WTC11 (cell line): ENCODE measurements around the gene ATG2A.
A peak's percentile ranks its signal among the peaks of the same experiment; 100 is the strongest.

Experiments
- AFF4 ChIP-seq: sonication (generic); formaldehyde crosslinking; IDR thresholded peaks from 2 replicates; pipeline ENCODE4 v1.8.1; 2023; ENCODE audit warnings: mild to moderate bottlenecking, missing genetic modification reagents, borderline replicate concordance
- FOXP1 ChIP-seq: sonication (generic); formaldehyde crosslinking; IDR thresholded peaks from 2 replicates; pipeline ENCODE4 v1.8.0; 2022; ENCODE audit warnings: missing genetic modification reagents, mild to moderate bottlenecking, moderate library complexity, borderline replicate concordance
- JUN ChIP-seq: sonication (generic); formaldehyde crosslinking; IDR thresholded peaks from 2 replicates; pipeline ENCODE4 v1.8.0; 2023; ENCODE audit warnings: mild to moderate bottlenecking, missing genetic modification reagents
- NR2C2 ChIP-seq: sonication (generic); formaldehyde crosslinking; IDR thresholded peaks from 2 replicates; pipeline ENCODE4 v1.8.0; 2022; ENCODE audit warnings: mild to moderate bottlenecking, missing genetic modification reagents
- SMAD3 ChIP-seq: sonication (generic); formaldehyde crosslinking; IDR thresholded peaks from 2 replicates; pipeline ENCODE4 v1.8.0; 2022; ENCODE audit warnings: missing genetic modification reagents, mild to moderate bottlenecking, borderline replicate concordance
- SMAD4 ChIP-seq: sonication (generic); formaldehyde crosslinking; IDR thresholded peaks from 2 replicates; pipeline ENCODE4 v1.8.0; 2022; ENCODE audit warnings: mild to moderate bottlenecking, missing genetic modification reagents
- SP1 ChIP-seq: sonication (generic); formaldehyde crosslinking; conservative IDR thresholded peaks from 2 replicates; pipeline ENCODE4 v1.8.1; 2022; ENCODE audit warnings: missing genetic modification reagents
- STAT6 ChIP-seq: sonication (generic); formaldehyde crosslinking; conservative IDR thresholded peaks from 2 replicates; pipeline ENCODE4 v1.8.1; 2023; ENCODE audit warnings: mild to moderate bottlenecking, low read depth, missing genetic modification reagents, moderate library complexity
- TEAD4 ChIP-seq: sonication (generic); formaldehyde crosslinking; IDR thresholded peaks from 2 replicates; pipeline ENCODE4 v1.8.0; 2022; ENCODE audit warnings: mild to moderate bottlenecking, missing genetic modification reagents
- TP53 ChIP-seq: sonication (generic); formaldehyde crosslinking; IDR thresholded peaks from 2 replicates; pipeline ENCODE4 v1.8.1; 2023; ENCODE audit warnings: mild to moderate bottlenecking, missing genetic modification reagents
- USF2 ChIP-seq: sonication (generic); formaldehyde crosslinking; IDR thresholded peaks from 2 replicates; pipeline ENCODE4 v1.8.1; 2023; ENCODE audit warnings: mild to moderate bottlenecking, missing genetic modification reagents, moderate library complexity
- ZNF121 ChIP-seq: sonication (generic); formaldehyde crosslinking; IDR thresholded peaks from 2 replicates; pipeline ENCODE4 v1.8.0; 2023; ENCODE audit warnings: missing genetic modification reagents
- TF ChIP-seq, protein P1 (sequence below): fragments of 200-600 bp; IDR thresholded peaks from 2 replicates; pipeline ENCODE4 v1.8.0; 2022; ENCODE audit warnings: antibody characterized with exemption
- TF ChIP-seq, protein P2 (sequence below): sonication (generic); formaldehyde crosslinking; IDR thresholded peaks from 2 replicates; pipeline ENCODE4 v1.8.0; 2022; ENCODE audit warnings: mild to moderate bottlenecking, missing genetic modification reagents

DNA sequence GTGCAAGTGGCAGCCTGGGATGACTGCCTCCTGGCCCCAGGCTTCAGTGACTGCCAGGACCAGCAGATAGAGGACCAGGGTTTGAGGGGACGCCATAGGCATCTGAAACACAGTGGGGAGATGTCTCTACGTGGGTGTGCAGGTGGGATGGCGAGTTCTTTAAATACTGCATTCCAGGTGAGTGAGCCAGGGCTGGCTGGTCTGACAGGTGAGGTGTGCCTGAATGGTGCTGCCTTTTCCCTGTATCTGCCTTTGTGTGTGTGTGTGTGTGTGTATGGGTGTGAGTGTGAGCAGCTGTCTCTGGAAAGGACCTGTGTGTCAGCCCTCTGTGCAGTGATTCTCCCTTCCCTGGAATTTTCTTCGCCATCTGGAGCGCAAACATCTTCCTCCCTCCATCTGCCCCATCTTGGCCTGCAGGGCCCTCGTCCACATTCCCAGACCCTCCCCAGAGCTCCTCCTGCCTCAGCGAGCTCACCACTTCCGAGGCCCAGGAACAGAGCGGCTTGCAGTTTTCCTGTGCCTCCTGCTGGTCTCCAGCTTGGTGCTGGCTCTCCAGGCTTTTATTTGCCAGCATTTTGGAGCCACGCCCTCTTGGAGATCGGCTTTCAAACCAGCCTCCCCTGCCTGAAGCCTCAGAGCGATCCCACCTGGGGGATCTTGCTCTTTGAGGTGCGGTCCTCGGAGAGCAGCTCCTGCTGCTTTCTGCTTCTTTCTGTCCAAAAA, 18.5 kb upstream of the ATG2A start, which contains the start of gene GPHA2:
- TF ChIP-seq, protein P1, sequence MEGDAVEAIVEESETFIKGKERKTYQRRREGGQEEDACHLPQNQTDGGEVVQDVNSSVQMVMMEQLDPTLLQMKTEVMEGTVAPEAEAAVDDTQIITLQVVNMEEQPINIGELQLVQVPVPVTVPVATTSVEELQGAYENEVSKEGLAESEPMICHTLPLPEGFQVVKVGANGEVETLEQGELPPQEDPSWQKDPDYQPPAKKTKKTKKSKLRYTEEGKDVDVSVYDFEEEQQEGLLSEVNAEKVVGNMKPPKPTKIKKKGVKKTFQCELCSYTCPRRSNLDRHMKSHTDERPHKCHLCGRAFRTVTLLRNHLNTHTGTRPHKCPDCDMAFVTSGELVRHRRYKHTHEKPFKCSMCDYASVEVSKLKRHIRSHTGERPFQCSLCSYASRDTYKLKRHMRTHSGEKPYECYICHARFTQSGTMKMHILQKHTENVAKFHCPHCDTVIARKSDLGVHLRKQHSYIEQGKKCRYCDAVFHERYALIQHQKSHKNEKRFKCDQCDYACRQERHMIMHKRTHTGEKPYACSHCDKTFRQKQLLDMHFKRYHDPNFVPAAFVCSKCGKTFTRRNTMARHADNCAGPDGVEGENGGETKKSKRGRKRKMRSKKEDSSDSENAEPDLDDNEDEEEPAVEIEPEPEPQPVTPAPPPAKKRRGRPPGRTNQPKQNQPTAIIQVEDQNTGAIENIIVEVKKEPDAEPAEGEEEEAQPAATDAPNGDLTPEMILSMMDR, result no peak
- no peak for TF ChIP-seq USF2
- TF ChIP-seq ZNF121, result no peak
- TF ChIP-seq FOXP1, result no peak
- TF ChIP-seq STAT6 (CRISPR knock-in tag), result no peak
- no peak for TF ChIP-seq TEAD4 (CRISPR knock-in tag)
- TF ChIP-seq JUN, result no peak
- TF ChIP-seq SMAD4 (CRISPR knock-in tag), result no peak
- TF ChIP-seq, protein P2, sequence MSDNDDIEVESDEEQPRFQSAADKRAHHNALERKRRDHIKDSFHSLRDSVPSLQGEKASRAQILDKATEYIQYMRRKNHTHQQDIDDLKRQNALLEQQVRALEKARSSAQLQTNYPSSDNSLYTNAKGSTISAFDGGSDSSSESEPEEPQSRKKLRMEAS, result no peak
- TF ChIP-seq AFF4 (CRISPR knock-in tag), result no peak
- TF ChIP-seq NR2C2 (CRISPR knock-in tag), result no peak
- peak; percentile 52; the same call in 1 of the 2 replicates for TF ChIP-seq SP1
- TF ChIP-seq SMAD3, result no peak
- no peak for TF ChIP-seq TP53
